ENCODE measurements around the gene NIP7.
"Not testable (repeated sequence)": the region's sequence is repeated elsewhere in the genome, so short reads cannot be mapped to it uniquely, and the experiment has no call there.

The NIP7 gene

DNA sequence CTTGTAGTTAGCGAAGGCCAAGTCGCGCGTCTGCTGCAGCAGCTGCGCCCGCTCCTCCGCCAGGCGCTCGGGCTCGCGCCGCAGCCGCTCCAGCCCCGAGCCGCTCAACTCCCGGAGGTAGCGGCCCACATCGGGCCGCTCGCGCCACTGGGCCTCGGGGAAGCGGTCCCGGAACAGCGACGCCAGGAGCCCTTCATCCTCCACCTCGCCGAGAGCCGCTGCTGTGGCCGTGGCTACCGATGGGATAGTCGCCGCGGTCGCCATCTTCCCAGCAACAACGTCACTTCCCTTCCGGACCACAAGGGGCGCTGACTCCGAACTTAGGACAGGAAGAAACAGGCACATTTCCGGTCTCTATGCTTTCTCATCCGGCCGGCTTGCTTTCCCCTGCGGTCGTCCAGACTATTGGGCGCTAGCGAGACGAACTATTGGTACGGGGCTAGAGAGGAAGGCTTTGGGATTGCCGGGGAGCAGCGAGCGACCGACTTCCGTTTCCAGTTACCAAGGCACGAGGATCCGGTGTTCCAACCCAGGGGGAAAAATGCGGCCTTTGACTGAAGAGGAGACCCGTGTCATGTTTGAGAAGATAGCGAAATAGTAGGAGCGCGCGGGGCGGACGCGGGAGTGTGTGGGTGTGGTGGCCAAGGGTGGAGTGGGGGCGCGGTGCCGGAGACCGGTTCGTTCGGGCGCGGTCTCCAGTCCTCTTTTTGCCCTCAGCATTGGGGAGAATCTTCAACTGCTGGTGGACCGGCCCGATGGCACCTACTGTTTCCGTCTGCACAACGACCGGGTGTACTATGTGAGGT, at the start of gene NIP7, which contains the start of gene COG8:
Gene NIP7, plus strand, starts transcription at position 484 of the 806 bp plus-strand sequence. Its CDS starts 58 bp downstream, at position 542.
Gene COG8, minus strand, starts transcription at position 276 of the 806 bp plus-strand sequence. Its CDS starts 12 bp downstream, at position 264.
- DNase-seq (ENCODE audit: low spot score) = peak; percentile 99

DNA sequence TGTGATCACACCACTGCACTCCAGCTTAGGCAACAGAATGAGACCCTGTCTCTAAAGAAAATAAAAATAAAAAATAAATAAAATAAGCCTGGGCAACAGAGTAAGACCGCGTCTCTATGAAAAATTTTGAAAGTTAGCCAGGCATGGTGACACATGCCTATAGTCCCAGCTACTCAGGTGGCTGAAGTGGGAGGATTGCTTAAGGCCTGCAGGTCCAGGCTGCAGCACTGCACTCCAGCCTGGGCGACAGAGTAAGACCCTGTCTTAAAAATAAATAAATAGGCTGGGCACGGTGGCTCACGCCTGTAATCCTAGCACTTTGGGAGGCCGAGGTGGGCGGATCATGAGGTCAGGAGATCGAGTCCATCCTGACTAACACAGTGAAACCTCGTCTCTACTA, 47.9 kb upstream of the NIP7 start:
- not testable (repeated sequence) for DNase-seq (ENCODE audit: low spot score)

DNA sequence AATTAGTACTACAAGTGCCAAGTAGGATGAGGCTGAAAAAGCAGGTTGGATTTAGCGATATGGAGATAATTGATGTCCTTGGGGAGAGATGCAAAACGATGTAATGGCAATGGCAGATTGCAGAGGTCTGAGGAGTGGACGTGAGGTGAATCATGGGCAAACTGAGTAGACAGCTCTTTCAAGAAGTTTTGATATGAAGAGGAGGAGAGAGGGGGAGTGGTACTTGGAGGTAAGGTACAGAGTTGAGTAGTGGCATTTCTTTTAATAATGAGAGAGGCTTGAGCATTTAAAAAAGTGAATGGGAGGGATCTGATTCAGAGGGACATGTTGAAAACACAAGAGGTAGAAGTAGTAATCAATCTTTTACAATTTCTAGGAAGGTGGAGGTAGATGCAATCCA, 46.2 kb upstream of the NIP7 start:
- no peak for DNase-seq (ENCODE audit: low spot score)

DNA sequence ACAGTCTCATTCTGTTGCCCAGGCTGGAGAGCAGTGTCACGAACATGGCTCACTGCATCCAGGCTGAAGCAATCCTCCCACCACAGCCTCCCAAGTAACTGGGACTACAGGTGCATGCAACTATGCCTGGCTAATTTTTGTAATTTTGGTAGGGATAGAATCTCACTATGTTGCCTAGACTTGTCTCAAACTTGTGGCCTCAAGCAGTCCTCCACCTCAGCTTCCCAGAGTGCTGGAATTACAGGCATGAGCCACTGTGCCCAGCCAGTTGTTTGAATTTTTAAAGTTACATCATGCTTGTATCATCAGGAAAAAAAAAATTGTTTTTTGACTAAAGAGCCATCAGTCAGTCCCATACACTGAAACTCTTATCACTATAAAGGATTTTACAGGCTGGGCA, 45.5 kb upstream of the NIP7 start:
- DNase-seq (ENCODE audit: low spot score) = no peak

DNA sequence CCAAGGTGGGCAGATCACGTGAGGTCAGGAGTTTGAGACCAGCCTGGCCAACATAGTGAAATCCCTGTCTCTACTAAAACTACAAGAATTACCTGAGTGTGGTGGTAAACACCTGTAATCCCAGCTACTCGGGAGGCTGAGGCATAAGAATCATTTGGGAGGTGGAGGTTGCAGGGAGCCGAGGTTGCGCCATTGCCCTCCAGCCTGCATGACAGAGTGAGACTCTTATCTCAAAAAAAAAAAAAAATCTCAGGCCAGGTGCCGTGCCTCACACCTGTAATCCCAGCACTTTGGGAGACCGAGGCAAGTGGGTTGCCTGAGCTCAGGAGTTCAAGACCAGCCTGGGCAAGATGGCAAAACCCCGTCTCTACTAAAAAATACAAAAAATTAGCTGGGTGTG, 42.8 kb upstream of the NIP7 start:
- DNase-seq (ENCODE audit: low spot score) = not testable (repeated sequence)

DNA sequence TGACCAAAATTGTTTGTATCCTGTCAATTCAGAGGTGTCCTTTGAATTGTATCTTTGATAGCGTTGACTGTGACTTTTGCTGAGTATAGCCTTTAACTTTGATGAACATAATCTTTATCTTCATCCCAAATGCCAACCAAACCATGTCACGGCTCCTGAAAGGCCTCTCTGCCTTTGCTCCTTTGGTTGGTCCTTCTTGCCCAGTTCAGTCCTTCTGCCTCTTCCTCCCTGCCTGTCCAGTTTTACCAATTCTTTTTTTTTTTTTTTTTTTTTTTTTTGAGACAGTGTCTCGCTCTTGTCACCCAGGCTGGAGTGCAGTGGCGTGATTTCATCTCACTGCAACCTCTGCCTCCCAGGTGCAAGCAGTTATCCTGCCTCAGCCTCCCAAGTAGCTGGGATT, 41.3 kb upstream of the NIP7 start:
- DNase-seq (ENCODE audit: low spot score) = no peak

DNA sequence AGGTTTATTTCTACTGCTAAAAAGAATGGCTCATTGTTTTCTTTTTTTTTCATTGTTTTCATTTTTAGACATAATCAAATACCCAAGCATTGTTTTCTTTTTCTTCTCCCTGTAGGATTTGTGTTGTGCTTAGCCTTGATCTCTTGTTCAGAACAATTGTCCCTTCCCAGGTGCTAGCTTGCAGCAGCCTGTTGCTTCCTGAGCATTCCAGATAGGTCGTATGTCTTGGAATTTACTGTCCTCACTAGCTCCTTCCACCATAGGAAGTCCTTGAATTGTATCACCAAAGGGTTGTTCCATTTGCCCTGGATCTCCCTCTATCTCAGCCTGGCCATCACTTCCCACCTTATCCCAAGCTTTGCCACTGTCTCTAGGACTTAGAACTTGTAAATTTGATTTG, 38.4 kb upstream of the NIP7 start:
- DNase-seq (ENCODE audit: low spot score) = no peak

DNA sequence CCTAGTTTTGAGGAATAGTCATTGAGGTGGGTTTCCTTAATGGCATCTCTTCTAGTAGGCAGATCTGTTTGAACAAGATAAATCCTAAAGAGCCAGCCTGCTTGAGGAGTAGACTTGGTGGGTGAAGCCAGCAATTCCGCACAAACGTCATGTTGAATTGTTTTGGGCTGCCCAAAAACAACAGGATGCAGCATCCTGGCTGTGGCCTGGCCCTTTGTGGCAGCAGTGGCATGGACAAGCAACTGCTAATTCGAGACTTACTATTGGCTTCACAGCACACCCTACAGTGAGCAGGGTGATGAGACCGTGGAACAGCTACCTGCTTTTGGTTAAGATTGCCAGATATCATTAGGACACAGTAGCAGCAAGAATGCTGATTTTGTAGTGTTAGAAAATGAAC, 37.7 kb upstream of the NIP7 start:
- no peak for DNase-seq (ENCODE audit: low spot score)

DNA sequence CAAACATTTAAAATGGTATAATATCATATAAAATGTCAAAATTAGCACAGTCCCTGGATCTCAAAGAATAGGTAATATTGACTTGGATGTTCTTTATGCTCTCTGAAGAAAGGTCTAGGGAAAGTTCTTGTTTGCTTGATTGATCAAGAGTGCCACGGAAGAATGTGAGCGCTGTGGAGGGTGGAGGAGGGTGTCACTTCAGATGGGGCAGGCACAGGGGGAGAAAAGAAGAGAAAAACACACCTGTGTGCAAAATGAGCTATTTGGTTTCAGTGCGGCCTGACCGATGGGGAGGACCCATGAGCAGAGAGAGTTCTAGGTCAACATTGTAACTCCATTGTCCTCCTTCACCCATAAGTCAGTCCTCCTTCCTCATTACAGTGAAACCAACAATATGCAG, 37.3 kb upstream of the NIP7 start:
- no peak for DNase-seq (ENCODE audit: low spot score)

DNA sequence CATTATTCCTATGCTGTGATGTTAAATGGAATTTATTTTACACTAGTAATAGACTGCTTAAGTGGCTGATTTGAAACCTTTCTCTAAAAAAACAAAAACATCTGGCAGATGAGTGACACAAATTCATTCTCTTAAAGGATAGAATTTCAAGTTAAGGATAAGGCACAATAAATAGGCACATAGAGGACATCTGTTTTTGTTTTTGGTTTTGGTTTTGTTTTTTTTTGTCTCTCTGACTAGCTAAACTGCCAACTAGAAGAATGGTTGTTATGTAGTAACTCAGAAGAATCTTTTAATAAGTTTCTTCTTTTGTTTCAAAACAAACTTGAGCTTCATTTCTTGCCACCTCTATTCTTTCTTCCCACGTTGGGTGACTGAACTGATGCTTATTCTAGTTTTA, 33.5 kb upstream of the NIP7 start:
- DNase-seq (ENCODE audit: low spot score) = no peak

DNA sequence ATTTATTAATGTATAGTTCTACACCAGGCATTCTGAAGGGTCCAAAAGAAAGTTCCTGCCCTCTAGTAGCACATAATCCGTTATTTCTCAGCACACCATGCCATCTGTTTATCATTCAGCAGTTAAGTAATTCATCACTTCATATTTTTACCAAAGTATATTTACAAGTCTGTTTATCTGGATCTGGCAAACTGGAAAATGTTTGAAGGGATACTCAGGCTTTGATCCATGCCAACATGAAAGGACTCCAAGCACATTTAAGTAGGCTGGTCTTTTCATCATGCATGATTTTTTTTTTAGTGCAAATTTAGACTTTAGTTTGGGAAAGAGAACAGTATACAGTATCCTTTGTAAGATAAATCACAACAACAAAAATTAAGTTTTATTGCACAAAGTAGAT, 32.5 kb upstream of the NIP7 start:
- no peak for DNase-seq (ENCODE audit: low spot score)

DNA sequence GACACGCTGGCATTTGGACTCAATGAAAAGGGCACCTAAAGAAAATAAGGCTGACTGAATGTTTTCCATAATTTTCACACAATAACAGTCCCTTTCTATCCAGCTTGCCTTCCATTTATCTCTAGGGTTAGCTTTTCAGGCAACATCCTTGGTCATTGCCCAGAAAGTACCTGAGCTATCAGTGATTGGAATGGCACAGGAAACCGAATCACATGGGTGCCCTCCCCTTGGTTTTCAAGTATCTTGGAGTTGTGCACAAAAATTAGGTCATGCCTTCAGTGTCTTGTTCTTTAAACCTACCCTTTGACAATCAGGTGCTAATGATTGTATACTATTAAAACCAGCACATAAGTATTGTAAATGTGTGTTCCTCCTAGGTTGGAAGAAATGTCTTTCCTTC, 31.7 kb upstream of the NIP7 start:
- no peak for DNase-seq (ENCODE audit: low spot score)

DNA sequence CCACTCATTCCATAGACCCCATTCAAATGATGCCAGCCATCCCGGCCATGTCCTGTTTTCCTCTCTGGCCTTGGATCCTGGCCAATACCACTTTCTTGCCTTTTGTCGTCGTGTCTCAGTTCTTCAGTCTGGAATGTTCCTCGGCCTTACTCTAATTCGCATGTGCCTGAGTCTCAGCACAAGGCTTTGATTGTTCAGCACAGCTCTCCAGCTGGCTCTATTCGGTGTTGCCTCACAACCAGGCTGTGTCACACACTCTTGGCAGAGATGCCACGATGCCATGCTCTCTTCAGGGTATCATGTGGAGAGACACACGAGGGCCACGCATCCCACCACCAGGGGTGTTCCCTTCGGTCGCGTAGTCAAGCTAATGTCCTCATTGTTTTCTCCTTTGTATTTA, 30.3 kb upstream of the NIP7 start:
- no peak for DNase-seq (ENCODE audit: low spot score)

DNA sequence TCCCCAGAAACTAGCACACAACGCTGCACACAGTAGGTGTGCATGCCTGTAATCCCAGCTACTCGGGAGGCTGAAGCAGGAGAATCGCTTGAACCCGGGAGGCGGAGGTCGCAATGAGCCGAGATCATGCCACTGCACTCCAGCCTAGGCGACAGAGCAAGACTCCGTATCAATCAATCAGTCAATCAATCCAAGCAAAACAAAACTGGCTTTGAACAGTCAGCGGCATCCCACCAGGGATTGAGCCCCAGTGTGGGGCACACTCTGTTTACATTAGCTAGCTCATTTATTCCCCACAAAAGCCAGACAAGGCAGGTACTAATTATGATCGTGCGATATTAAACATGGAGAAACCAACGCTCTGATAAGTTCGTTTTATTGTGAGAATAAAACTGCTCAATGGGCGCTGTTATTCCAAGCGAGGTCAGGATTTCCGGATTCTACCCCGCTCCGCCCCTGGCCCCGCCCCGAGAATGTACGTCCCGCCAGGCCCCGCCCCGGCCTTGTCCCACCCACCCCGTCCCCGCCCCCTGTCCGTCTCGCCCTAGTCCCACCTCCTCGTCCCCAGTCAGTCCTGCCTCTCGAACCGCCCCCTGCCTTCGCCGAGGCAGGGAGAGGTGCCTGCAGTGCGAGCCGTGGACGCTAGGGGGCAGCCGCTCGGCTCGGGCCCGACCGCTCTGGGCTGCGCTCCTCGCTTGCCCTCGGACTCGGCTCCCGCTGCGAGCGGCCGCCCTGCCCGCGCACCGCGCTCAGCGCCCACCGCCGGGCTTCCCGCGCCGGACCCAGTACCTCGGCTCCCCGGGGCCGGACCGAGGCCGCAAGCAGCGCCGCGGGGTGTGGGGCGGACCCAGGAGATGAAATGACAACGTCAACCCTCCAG, 28.7 kb upstream of the NIP7 start, which contains the start of gene VPS4A:
Gene VPS4A, plus strand, starts transcription at position 698 of the 880 bp plus-strand sequence. Its CDS starts 162 bp downstream, at position 860.
- peak; percentile 96 for DNase-seq (ENCODE audit: low spot score)

DNA sequence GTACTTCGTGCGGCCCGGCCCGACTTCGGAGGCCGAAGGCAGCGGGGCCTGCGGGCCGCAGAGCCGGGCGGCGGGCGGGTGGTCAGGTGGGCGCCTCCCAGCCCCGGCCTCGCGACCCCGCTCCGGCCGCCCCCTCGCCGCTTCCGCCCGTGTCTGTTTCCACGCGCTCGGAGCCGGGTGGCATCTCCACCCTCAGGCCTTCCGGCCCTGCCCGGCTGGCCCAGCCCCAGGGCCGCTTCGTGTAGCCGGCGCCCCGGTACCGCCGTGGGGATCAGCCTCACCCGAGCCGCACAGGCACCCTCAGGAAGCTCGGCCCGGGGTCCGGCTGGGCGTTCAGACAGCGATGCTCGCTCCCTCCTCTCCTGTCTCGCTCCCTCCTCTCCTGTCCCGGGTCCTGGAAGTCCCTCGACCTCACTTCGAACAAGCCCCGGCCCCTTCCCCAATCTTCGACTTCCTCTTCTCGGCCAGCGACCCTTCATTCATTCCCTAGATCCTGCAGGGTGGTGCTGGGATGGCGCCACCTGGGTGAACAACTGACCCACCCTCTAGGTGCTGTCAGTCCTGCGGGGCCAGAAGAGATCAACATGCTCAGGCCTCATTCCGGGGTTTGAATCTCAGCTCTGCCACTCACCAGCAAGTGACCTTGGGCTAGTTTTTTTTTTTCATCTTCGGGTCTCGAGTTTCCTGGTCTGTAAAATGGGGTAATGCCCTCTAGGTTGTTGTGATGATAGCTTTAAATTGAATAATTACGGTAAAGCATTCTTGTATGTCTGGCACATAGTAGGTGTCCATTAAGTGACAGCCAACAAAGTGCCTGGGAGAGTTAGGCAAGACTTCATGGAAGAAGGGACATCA, 27.8 kb upstream of the NIP7 start:
- DNase-seq (ENCODE audit: low spot score) = no peak

DNA sequence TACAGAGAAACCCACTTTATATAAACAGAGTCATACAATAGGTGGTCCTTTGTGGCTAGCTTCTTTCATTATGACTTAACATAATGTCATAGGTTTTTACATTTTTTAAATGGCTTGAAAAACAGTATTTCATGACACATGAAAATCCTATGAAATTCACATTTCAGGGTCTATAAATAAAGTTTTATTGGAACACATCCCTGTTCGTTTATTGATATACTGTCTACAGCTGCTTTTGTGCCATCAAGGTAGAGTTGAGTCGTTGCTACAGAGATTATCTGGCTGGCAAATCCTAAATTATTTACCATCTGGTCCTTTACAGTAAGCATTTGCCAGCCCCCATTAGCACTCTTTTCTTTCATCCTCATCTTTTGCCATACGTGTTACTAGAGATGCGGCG, 26.1 kb upstream of the NIP7 start:
- no peak for DNase-seq (ENCODE audit: low spot score)

DNA sequence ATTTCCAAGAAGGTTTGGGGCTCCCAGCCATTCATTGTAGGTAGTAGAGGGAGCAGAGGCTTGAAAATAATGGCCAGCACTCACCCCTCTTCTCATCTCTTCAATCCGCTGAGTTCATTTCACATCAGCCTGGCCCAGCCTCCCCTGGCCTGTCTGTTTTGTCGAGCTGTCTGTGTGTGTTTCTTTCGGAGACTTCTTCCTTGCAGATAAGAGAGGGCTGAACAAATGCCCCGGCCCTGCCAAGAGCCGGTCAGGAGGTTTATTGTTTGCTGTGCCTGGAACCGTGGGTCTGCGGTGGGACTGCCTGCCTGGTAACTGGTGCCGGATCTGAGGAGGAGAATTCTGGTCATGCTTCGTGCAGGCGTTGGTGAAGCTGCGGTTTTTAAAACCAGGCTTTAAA, 25.0 kb upstream of the NIP7 start:
- no peak for DNase-seq (ENCODE audit: low spot score)

DNA sequence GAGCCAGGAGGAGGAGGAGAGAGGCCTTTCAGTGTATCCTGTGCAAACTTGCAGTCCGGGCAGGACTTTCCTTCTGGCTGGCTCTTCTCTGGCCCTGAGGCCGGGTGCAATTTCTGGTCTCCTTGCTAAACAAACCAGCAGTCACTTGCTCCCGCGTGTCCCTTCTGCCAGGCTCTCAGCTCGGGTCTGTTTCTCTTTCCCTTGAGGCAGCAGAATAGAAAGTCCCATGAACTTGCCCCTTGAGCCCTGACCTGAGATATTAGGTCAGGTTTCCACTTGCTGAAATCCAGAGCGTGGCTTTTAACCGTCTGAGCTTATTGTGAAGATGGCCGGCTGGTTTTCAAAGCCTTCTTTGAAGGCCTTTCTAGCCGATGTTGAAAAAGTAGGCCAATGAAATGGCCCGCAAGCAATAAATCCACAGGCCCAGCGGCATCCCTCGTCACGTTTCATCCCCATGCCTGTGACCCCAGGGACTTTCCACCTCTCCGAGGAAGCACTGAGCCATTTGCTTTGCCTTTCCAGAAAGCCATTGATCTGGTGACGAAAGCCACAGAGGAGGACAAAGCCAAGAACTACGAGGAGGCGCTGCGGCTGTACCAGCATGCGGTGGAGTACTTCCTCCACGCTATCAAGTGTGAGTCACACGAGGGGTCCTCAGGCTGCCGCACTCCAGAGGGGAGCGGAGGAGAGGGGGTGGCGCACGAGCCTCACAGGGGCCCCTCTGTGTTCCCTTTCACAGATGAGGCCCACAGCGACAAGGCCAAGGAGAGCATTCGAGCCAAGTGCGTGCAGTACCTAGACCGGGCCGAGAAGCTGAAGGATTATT, 23.9 kb upstream of the NIP7 start:
- no peak for DNase-seq (ENCODE audit: low spot score)

DNA sequence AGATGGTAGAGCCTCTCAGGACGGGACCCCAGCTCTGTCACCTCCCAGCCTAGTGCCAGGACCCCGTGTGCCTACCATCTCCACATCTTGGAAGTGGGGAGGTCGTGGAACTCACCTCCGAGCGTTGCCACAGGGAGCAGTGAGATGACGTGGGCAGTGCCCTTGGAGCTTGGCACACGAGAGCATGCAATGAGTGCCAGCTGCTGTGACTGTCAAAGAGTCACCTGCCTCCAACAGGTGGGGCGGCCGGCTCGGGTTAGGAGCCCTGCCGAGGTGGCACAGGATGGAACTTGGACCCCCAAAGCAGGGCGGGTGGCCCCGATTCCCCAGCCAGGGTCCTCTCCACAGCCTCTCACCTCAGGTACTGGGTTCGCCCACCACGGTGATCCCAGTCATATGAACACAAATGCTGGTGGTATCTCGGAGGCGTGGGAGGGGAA, 23.0 kb upstream of the NIP7 start:
- DNase-seq (ENCODE audit: low spot score) = no peak

DNA sequence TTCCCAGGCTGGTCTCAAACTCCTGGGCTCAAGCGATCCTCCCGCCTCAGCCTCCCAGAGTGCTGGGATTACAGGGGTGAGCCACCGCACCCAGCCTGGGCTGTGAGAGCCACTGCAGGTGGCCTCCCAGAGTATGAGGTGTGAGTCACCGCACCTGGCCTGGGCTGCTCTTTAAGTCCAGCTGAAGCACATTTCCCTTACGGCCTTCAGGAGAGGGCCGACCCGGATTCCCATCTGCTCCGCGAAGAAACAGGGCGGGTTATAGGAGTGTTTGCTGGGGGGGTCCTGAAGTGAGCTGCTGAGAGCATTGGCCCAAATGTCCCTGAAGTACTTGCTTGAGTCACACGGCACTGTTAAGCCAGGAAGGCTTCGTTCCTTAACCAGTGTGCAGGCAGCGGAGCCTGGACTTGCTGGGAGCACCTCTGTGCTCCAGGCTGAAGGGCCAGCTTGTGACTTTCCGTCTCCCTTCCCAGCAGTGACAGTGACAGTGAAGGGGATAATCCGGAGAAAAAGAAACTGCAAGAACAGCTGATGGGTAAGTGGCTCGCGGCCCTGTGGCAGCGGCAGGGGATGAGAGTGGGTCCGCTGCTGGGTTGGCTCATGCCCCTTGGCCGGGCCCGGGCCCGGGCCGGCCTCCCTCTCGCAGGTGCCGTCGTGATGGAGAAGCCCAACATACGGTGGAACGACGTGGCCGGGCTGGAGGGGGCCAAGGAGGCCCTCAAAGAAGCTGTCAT, 21.2 kb upstream of the NIP7 start:
- DNase-seq (ENCODE audit: low spot score) = no peak

Measured in cerebellar cortex (tissue), 1 donor.